ENCODE data around the gene FOXRED1.
A peak's percentile ranks its signal among the peaks of the same experiment; 100 is the strongest.

The FOXRED1 gene

GRCh38 chr11:126313826-126314225 is 44.9 kb downstream of the FOXRED1 start:
- no peak for DNase-seq

GRCh38 chr11:126317432-126317755 is 48.4 kb downstream of the FOXRED1 start:
- no peak for DNase-seq

- peak; percentile 91 for DNase-seq
Observed at GRCh38 chr11:126317756-126318573, 49.0 kb downstream of the FOXRED1 start.

GRCh38 chr11:126318574-126319373 is 49.8 kb downstream of the FOXRED1 start:
- DNase-seq: peak; percentile 98

GRCh38 chr11:126319374-126319740 is 50.4 kb downstream of the FOXRED1 start:
- peak; percentile 14 for DNase-seq

- no peak for DNase-seq
Observed at GRCh38 chr11:126322996-126323395, 54.0 kb downstream of the FOXRED1 start.

- DNase-seq: no peak
Observed at GRCh38 chr11:126327281-126328000, 58.5 kb downstream of the FOXRED1 start.
